Hepatocyte (in vitro differentiated cells): ENCODE measurements around the gene DKK3. TPM values are rescaled to one million over a fixed set of nuclear protein-coding genes. Genes with fewer than 3 reads are reported as not detected.

Source experiments
- DNase-seq: peaks from one replicate; pipeline ENCODE4 v3.0.0-alpha.2; 2016; ENCODE audit warnings: low spot score
- H2AFZ ChIP-seq: fragments of 200-600 bp; sonication (generic); 2 replicates; pipeline ENCODE4 v1.6.0; 2016; ENCODE audit warnings: antibody characterized with exemption, mild to moderate bottlenecking
- H3K27ac ChIP-seq: fragments of 200-600 bp; sonication (generic); 2 replicates; pipeline ENCODE4 v1.5.1; 2016; ENCODE audit warnings: mild to moderate bottlenecking
- H3K27me3 ChIP-seq: fragments of 200-600 bp; sonication (generic); 2 replicates; pipeline ENCODE4 v1.6.1; 2016
- H3K36me3 ChIP-seq: fragments of 200-600 bp; sonication (generic); replicated peaks from 2 replicates; pipeline ENCODE4 v1.5.1; 2016; ENCODE audit warnings: low read depth; ENCODE audit not compliant: insufficient read depth
- H3K4me1 ChIP-seq: fragments of 200-600 bp; sonication (generic); 2 replicates; pipeline ENCODE4 v1.5.1; 2016; ENCODE audit warnings: mild to moderate bottlenecking, moderate library complexity; ENCODE audit not compliant: insufficient read depth
- H3K4me2 ChIP-seq: fragments of 200-600 bp; sonication (generic); 2 replicates; pipeline ENCODE4 v1.6.0; 2016
- H3K4me3 ChIP-seq: fragments of 200-600 bp; sonication (generic); 2 replicates; pipeline ENCODE4 v1.5.1; 2016; ENCODE audit warnings: mild to moderate bottlenecking
- H3K79me2 ChIP-seq: fragments of 200-600 bp; sonication (generic); 2 replicates; pipeline ENCODE4 v1.6.0; 2017; ENCODE audit warnings: mild to moderate bottlenecking
- H3K9me2 ChIP-seq: fragments of 200-600 bp; sonication (generic); replicated peaks from 2 replicates; pipeline ENCODE4 v1.6.0; 2017; ENCODE audit warnings: mild to moderate bottlenecking; ENCODE audit not compliant: insufficient read depth
- H3K9me3 ChIP-seq: fragments of 200-600 bp; sonication (generic); 2 replicates; pipeline ENCODE4 v1.5.1; 2016; ENCODE audit warnings: low read depth, mild to moderate bottlenecking
- H4K20me1 ChIP-seq: fragments of 200-600 bp; sonication (generic); 2 replicates; pipeline ENCODE4 v1.6.0; 2016; ENCODE audit warnings: mild to moderate bottlenecking; ENCODE audit not compliant: insufficient read depth, poor library complexity, severe bottlenecking
- CTCF ChIP-seq: fragments of 200-600 bp; sonication (generic); IDR thresholded peaks from 2 replicates; pipeline ENCODE4 v1.5.1; 2016; ENCODE audit warnings: antibody characterized with exemption, mild to moderate bottlenecking; ENCODE audit not compliant: poor library complexity
- EZH2 ChIP-seq: fragments of 200-600 bp; sonication (generic); IDR thresholded peaks from 2 replicates; pipeline ENCODE4 v1.6.1; 2016; ENCODE audit warnings: antibody characterized with exemption, mild to moderate bottlenecking, borderline replicate concordance
- EZH2phosphoT487 ChIP-seq: fragments of 200-600 bp; sonication (generic); IDR thresholded peaks from one replicate; pipeline ENCODE4 v1.6.1; 2018; ENCODE audit warnings: antibody characterized with exemption, mild to moderate bottlenecking, low read depth, moderate library complexity; ENCODE audit not compliant: unreplicated experiment, severe bottlenecking
- WGBS: methylation state at CpG from one replicate; pipeline ENCODE4 v1.1.6; 2016; ENCODE audit warnings: low lambda C conversion rate; ENCODE audit errors: missing lambda C conversion rate; 5-methylcytosine and 5-hydroxymethylcytosine counted together
- polyA plus RNA-seq: library from polyadenylated mRNA; unstranded; fragments of >200 nt; fragmentation: Nextera tagmentation; extraction: Ambion mirVana; gene quantifications from 2 replicates; pipeline ENCODE4 v1.2.1, GENCODE V29; 2016
- total RNA-seq: library from RNA; depleted of rRNA; stranded (reverse); fragments of >200 nt; gene quantifications from 2 replicates; pipeline ENCODE4 v1.2.3, GENCODE V29; 2014

DKK3 gene
- total and polyA plus RNA-seq, 2 experiments from 2014 or later, result 64.3 to 71.3 TPM

DNA sequence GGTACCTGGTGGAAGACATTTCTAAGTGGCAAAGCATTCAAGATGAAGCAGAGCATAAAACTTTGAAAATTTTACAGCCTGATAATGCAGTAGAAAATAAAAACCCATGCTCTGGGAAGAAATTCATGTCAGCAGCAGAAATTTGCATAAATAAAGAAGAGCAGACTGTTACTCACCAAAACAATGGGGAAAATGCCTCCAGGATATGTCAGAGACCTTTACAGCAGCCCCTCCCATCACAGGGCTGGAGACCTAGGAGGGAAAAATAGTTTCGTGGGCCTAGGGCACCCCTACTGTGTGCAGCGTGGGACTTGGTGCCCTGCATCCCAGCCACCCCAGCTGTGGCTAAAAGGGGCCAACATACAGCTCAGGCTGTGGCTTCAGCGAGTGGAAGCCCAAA lies 5.4 kb upstream of the DKK3 start:
- 61% methylated on average over 3 of the region's 3 CpGs for WGBS
- no peaks in the 10 kb centered on the region for H4K20me1 ChIP-seq

DNA sequence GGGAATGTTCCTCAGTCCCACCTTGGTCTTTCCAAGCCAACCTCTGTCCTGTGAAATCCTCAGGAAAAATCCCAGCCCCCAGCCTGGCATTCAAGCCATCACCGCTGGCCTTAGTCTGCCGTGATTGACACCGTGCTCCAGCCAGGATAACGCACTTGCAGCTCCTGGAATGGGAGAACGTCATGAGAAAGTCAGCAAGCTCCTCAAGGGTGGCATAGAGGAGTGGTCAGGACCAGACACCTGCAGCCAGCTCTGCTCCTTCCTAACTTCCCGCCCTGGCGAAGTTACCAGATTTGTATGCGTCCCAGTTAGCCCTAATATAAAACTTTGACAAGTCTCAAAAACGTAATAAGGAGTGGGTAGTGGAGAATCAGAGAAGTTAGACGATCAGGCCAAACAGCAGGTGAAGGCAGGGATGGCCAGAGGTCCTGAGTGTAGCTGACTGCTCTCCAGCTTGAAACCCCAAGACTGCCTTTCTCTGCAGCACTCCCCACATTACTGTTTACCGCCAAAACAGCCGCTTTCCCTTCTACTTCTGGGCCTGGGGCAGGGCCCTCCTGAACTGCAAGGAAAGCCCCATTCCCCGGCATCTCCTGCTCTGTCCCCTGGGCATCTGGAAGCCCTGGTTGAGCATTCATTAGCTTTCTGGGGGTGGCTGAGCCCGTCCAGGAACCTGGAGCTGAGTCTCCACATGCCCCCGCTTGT lies 1.3 kb upstream of the DKK3 start:
- no peak overlapping the region for H3K27ac ChIP-seq
- H3K9me3 ChIP-seq, result no peaks in the 10 kb centered on the region
- H3K9me2 ChIP-seq, result no peaks in the 10 kb centered on the region
- peak overlapping the region; percentile 97 for H3K4me2 ChIP-seq
- TF ChIP-seq CTCF (no peak), EZH2phosphoT487 (no peak), EZH2 (no peak)
- H3K4me1 ChIP-seq, result peaks cover 4% of the 10 kb centered on the region
- no peaks in the 10 kb centered on the region for H4K20me1 ChIP-seq
- no peaks in the 10 kb centered on the region for H3K27me3 ChIP-seq
- peak overlapping the region; percentile 92 for H3K4me3 ChIP-seq
- WGBS, result 50% methylated on average over 15 of the region's 15 CpGs
- H3K36me3 ChIP-seq, result no peaks in the 10 kb centered on the region
- peak overlapping the region; percentile 69 for H2AFZ ChIP-seq
- peak; percentile 29 for DNase-seq
- no peaks in the 10 kb centered on the region for H3K79me2 ChIP-seq

More for the DNA sequence above, 5.4 kb upstream of the DKK3 start:
- no peak for TF ChIP-seq EZH2phosphoT487
- no peaks in the 10 kb centered on the region for H3K9me3 ChIP-seq
- no peak for DNase-seq
- H3K4me2 ChIP-seq, result no peak overlapping the region
- no peaks in the 10 kb centered on the region for H3K36me3 ChIP-seq
- no peak overlapping the region for H2AFZ ChIP-seq
- no peaks in the 10 kb centered on the region for H3K9me2 ChIP-seq
- no peaks in the 10 kb centered on the region for H3K27me3 ChIP-seq
- no peak overlapping the region for H3K4me3 ChIP-seq
- H3K27ac ChIP-seq, result no peak overlapping the region
- peaks cover 5% of the 10 kb centered on the region for H3K4me1 ChIP-seq
- no peaks in the 10 kb centered on the region for H3K79me2 ChIP-seq

GRCh38 chr11:12008790-12009616 lies 577 bp upstream of the DKK3 start:
- Histone ChIP-seq H3K79me2 (no peaks in the 10 kb centered on the region), H3K4me1 (peaks cover 4% of the 10 kb centered on the region), H3K9me3 (no peaks in the 10 kb centered on the region), H3K27ac (peak overlapping the region; percentile 56), H4K20me1 (no peaks in the 10 kb centered on the region), H3K36me3 (no peaks in the 10 kb centered on the region), H3K27me3 (no peaks in the 10 kb centered on the region), H3K9me2 (no peaks in the 10 kb centered on the region), H2AFZ (peak overlapping the region; percentile 97), H3K4me3 (peak overlapping the region; percentile 92), H3K4me2 (peak overlapping the region; percentile 97)
- WGBS, result under 1% methylated on average over 23 of the region's 76 CpGs
- DNase-seq, result peak; percentile 77
- TF ChIP-seq EZH2phosphoT487 (no peak), CTCF (no peak)

DNA sequence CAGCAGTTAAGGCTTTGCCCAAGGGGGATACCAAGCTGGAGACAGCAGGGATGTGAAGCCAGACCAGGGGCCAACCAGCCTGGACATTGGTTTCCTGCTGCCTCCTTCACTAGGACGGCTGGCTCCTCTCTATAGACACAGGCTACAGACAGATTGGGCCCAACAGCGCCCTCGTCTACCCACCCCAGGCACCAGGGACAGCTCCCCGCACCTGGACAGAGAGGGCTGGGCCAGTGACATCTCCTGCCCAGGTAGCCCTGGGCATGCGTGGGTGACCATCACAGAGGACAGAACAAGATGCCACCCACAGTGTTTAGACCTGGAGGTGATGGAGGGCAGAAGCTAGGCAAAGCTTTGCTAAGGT lies 1.2 kb downstream of the DKK3 start:
- Histone ChIP-seq H3K79me2 (no peaks in the 10 kb centered on the region), H3K4me3 (no peak overlapping the region), H3K9me3 (no peaks in the 10 kb centered on the region), H2AFZ (no peak overlapping the region), H3K36me3 (no peaks in the 10 kb centered on the region), H3K9me2 (no peaks in the 10 kb centered on the region), H4K20me1 (no peaks in the 10 kb centered on the region), H3K4me1 (peaks cover 4% of the 10 kb centered on the region), H3K27me3 (no peaks in the 10 kb centered on the region), H3K4me2 (peak overlapping the region; percentile 97), H3K27ac (no peak overlapping the region)
- WGBS, result 99% methylated on average over 5 of the region's 5 CpGs
- TF ChIP-seq EZH2 (no peak), EZH2phosphoT487 (no peak), CTCF (no peak)
- no peak for DNase-seq
